Tibial nerve (tissue), 4 donors: ENCODE data around the gene OTX1. TPM values are rescaled to one million over a fixed set of nuclear protein-coding genes. Genes with fewer than 3 reads are reported as not detected.

Experiments
- DNase-seq, 2 donors: peaks; one replicate each; pipeline ENCODE4 v3.0.0-alpha.2; 2019; ENCODE audit warnings: low spot score in 2 of 2
- H3K27ac ChIP-seq, 4 donors: fragments of 200-600 bp; sonication (generic) in 3 of 4; one replicate each; pipeline ENCODE4 v1.5.1; 2017 to 2019; ENCODE audit warnings: mild to moderate bottlenecking in 1 of 4
- H3K27me3 ChIP-seq, 2 donors: fragments of 200-600 bp; sonication (generic) in 1 of 2; one replicate each; pipeline versions ENCODE4 v1.5.1 to v1.6.0; 2017 to 2019
- H3K36me3 ChIP-seq, 3 donors: fragments of 200-600 bp; sonication (generic); one replicate each; pipeline ENCODE4 v1.5.1; 2018 to 2019
- H3K4me1 ChIP-seq, 4 donors: fragments of 200-600 bp; sonication (generic) in 3 of 4; one replicate each; pipeline ENCODE4 v1.5.1; 2017 to 2019
- H3K4me3 ChIP-seq, 4 donors: fragments of 200-600 bp; sonication (generic) in 3 of 4; one replicate each; pipeline ENCODE4 v1.5.1; 2017 to 2019; ENCODE audit warnings: mild to moderate bottlenecking in 1 of 4, moderate library complexity in 1 of 4
- H3K9me3 ChIP-seq, 4 donors: fragments of 200-600 bp; sonication (generic) in 3 of 4; one replicate each; pipeline ENCODE4 v1.5.1; 2017 to 2019
- CTCF ChIP-seq, 5 experiments: fragments of 200-600 bp in 3 of 5; fragments of 450-650 bp in 2 of 5; sonication (generic) in 3 of 5; IDR thresholded peaks; one replicate each; pipeline ENCODE4 v1.5.1; 2016 to 2019; ENCODE audit warnings: antibody characterized with exemption in 5 of 5, mild to moderate bottlenecking in 3 of 5, moderate library complexity in 2 of 5
- EP300 ChIP-seq, 2 donors: sonication (generic); formaldehyde crosslinking; IDR thresholded peaks; one replicate each; pipeline ENCODE4 v1.6.1; 2017; ENCODE audit warnings: antibody characterized with exemption in 2 of 2, mild to moderate bottlenecking in 1 of 2
- POLR2A ChIP-seq, 2 donors: fragments of 450-650 bp; IDR thresholded peaks; one replicate each; pipeline ENCODE4 v1.6.1; 2017; ENCODE audit warnings: antibody characterized with exemption in 2 of 2, mild to moderate bottlenecking in 2 of 2, moderate library complexity in 2 of 2
- WGBS, 2 donors: methylation state at CpG; one replicate each; pipeline ENCODE4 v1.1.5; 2018; 5-methylcytosine and 5-hydroxymethylcytosine counted together
- total RNA-seq, 4 donors: library from RNA; depleted of rRNA; stranded (reverse); fragments of >200 nt; gene quantifications; one replicate each; pipeline ENCODE4 v1.1.0, GENCODE V29; 2016

The OTX1 gene
- total RNA-seq, 4 donors from 2014 or later, result not detected

DNA sequence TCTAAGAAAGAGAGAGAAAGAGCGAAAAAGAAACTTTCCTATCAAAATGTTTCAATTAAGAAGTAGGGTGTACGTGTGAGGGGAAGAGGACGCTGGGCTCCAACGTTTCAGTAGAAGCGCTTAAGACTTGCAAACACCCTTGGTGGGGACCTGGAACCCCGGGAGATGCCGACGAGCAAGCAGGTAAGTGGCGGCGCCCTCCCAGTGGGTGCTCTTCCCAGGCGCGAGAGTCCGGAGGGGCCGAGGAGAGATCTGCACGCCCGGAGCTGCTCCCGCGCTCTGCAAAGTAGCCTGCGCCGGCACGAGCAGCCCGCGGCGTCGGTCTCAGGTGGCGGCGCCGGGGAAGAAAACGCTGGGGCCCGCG, 678 bp upstream of the OTX1 start:
- Histone ChIP-seq H3K36me3 (peaks cover 0 to 32% (median 0%) of the 10 kb centered on the region in 3 donors), H3K27ac (no peak overlapping the region), H3K4me3 (peak overlapping the region; percentile 34 to 64 (median 46)), H3K27me3 (peaks cover 0 to 88% of the 10 kb centered on the region in 2 donors), H3K4me1 (peaks cover 0 to 55% (median 37%) of the 10 kb centered on the region in 4 donors), H3K9me3 (peaks cover 0 to 30% (median 0%) of the 10 kb centered on the region in 4 donors)
- DNase-seq, result no peak
- TF ChIP-seq CTCF (IDR thresholded peaks at IDR 0.05) (no peak), EP300 (IDR thresholded peaks at IDR 0.05) (no peak), POLR2A (IDR thresholded peaks at IDR 0.05) (no peak)
- 0 to 1% methylated on average over 22 to 29 of the region's 31 CpGs for WGBS, 2 donors

DNA sequence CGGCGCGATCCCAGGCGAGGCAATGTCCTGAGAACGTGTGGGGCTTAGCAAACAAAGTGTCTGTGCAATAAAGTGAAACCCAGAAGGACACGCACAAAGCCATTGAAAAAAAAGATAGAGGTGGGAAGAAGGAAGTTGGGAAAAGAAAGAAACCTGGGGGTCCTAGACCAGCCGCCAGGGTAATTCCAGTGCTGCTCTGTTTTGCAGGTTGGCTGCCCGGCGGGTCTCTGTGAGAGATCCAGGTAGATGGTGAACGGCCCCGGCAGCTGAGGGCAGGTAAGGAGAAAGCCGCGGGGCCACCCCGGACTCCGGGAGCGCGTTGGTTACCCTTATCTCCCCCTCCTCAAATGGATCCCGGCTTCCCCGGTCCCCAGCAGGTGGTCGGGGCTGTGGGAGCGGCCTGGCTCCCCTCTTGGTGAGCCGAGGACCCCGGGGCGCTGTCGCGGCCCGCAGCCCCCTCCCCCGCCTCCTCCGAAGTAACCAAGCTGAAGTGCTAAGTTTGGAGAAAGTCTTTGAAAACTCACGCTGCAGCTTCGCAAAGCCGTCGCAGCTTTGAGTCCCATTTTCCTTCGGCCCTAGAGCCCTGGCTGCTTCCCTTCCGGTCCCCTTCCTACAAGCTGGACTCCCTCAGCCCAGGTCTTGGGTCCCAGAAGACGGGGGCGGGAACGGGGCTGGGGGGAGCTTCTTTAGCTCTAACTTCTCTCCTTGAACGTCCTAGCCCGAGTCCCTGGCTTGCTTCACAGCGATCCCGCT, 588 bp downstream of the OTX1 start:
- Histone ChIP-seq H3K36me3 (peaks cover 0 to 29% (median 0%) of the 10 kb centered on the region in 3 donors), H3K27ac (no peak overlapping the region), H3K27me3 (peaks cover 0 to 96% of the 10 kb centered on the region in 2 donors), H3K4me3 (peak overlapping the region; percentile 34 to 64 (median 46)), H3K9me3 (peaks cover 0 to 35% (median 0%) of the 10 kb centered on the region in 4 donors), H3K4me1 (peaks cover 0 to 68% (median 41%) of the 10 kb centered on the region in 4 donors)
- TF ChIP-seq POLR2A (IDR thresholded peaks at IDR 0.05), result no peak
- WGBS, 2 donors, result 10 to 26% methylated on average over 29 to 33 of the region's 42 CpGs
- DNase-seq, result no peak

DNA sequence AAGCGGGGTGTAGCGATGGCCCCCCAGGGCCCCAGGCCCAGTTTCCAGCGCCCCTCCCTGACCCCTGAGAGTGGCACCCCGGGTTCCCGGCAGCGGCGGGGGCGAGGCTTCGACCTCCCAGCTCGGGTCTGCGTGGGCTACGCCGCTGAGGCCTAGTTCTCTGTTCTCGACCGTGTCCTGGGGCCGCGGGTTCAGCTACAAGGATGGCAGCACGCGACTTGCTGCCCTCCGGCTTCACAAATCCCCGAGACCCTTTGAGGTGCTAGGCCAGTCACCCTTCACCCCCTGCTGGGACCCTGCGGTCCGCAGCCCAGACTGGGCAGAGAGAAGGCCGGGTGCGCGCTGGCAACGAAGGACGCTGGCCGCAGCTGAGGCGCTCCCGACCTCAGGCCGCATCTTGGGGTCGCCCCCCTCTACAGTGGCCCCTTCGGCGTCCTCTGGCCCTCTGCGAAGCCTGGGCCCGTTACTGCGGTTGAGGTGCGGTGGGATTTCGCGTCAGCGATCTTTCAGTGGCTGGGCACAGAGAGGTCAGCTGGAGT, 1.2 kb downstream of the OTX1 start:
- H3K27ac ChIP-seq, result no peak overlapping the region
- peaks cover 0 to 96% of the 10 kb centered on the region in 2 donors for H3K27me3 ChIP-seq
- DNase-seq, result no peak
- 78 to 81% methylated on average over 22 to 36 of the region's 42 CpGs for whole genome bisulfite sequencing, 2 donors
- TF ChIP-seq EP300 (IDR thresholded peaks at IDR 0.05) (no peak), POLR2A (IDR thresholded peaks at IDR 0.05) (no peak), CTCF (IDR thresholded peaks at IDR 0.05) (no peak)
- H3K36me3 ChIP-seq, result peaks cover 0 to 24% (median 0%) of the 10 kb centered on the region in 3 donors
- H3K9me3 ChIP-seq, result peaks cover 0 to 35% (median 0%) of the 10 kb centered on the region in 4 donors
- peaks cover 0 to 74% (median 44%) of the 10 kb centered on the region in 4 donors for H3K4me1 ChIP-seq
- H3K4me3 ChIP-seq, result no peak overlapping the region

DNA sequence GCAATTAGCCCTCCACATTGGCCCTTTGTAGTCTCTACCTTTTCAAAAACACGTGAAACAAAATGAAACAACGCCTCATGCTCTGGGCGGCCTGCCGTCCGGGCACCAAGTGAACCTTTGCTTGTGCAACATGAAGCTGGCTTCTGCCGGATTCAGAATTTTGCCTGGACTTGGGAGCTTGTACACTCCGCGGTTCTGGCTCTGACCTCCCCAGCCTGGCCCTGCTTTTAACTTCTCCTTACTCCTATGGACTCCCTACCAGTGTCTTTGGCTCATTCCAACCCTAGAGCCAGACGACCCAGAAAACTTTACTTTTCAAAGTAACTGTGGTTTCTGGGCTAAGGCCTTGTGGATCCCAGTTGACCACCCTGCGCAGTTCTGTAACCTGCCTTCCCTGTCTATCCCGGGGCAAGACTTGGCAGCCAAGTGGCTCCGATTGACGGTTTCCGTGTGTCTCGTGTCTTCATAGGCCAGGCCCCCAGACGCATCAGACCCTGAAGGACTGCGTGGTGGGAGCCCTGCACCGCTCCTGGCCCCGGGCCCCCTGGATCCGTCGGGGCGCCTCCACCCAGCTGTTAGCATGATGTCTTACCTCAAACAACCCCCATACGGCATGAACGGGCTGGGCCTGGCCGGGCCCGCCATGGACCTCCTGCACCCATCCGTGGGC, 1.9 kb downstream of the OTX1 start:
- no peak for DNase-seq
- TF ChIP-seq EP300 (IDR thresholded peaks at IDR 0.05) (no peak), CTCF (IDR thresholded peaks at IDR 0.05) (no peak), POLR2A (IDR thresholded peaks at IDR 0.05) (no peak)
- Histone ChIP-seq H3K9me3 (peaks cover 0 to 33% (median 0%) of the 10 kb centered on the region in 4 donors), H3K4me1 (peaks cover 0 to 75% (median 41%) of the 10 kb centered on the region in 4 donors), H3K36me3 (peaks cover 0 to 17% (median 0%) of the 10 kb centered on the region in 3 donors), H3K27me3 (peaks cover 2 to 96% of the 10 kb centered on the region in 2 donors), H3K27ac (no peak overlapping the region), H3K4me3 (no peak overlapping the region)
- WGBS, 2 donors, result 72 to 76% methylated on average over 27 of the region's 27 CpGs

DNA sequence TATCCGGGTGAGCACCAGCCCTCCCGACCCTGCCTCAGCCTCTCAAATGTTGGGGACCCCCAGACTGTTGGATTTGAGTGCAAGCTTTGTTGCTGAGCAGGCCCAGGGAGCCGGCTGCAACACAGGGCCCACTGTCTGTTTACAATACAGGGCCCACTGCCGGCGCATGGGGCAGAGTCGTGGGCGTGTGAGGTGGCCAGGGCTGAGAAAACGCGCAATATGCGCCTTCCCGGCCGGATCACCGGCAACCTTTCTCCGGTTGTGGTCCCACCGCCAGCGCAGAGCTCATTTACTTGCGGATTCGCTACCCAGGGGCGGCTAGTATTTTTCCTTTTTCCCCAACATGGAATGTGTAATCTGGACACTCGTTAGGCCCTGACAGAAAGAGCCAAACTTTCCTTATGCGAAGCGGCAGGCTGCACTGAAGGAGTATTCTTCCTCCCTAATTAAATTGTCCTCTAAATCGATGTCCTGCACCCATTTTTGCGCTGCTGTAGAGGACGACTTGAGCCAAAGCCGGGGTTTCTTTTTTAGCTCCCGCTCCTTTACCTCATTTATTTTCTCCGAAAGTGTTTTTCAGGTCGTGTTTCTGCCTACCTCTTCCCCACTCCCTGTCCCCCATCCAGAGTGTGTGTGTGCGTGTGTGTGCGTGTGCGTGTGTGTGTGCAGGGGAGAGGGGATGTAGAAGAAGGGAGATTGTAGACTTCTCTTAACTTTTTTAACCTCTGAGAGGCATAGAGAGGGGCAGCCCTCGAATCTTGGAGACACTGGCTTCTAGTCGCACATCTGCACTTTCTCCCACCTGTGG, 2.7 kb downstream of the OTX1 start:
- DNase-seq, result no peak
- Histone ChIP-seq H3K9me3 (peaks cover 0 to 33% (median 0%) of the 10 kb centered on the region in 4 donors), H3K27ac (no peak overlapping the region), H3K4me1 (peaks cover 0 to 75% (median 40%) of the 10 kb centered on the region in 4 donors), H3K27me3 (peaks cover 3 to 96% of the 10 kb centered on the region in 2 donors), H3K4me3 (peak overlapping the region in 1 of 4 donors; percentile 33), H3K36me3 (peaks cover 0 to 11% (median 0%) of the 10 kb centered on the region in 3 donors)
- no peak for TF ChIP-seq EP300 (IDR thresholded peaks at IDR 0.05)
- no peak for TF ChIP-seq CTCF (IDR thresholded peaks at IDR 0.05)
- TF ChIP-seq POLR2A (IDR thresholded peaks at IDR 0.05), result no peak
- 64 to 75% methylated on average over 32 to 34 of the region's 34 CpGs for WGBS, 2 donors
